DND-41 (cell line): ENCODE data around the gene CD3E.

ENCODE experiments used
- ATAC-seq: fragments of 200-7000 bp; cut with Tn5 transposase; 3 replicates; pipeline ENCODE4 v1.9.1; 2021; ENCODE audit warnings: low read depth; ENCODE audit not compliant: insufficient read depth
- DNase-seq: peaks from one replicate; pipeline ENCODE4 v3.0.0-alpha.2; 2020
- H2AFZ ChIP-seq: 2 replicates; pipeline ENCODE4 v1.6.0; 2012; ENCODE audit warnings: low read depth, low read length
- H3K27ac ChIP-seq: 2 replicates; pipeline ENCODE4 v1.5.1; 2012; ENCODE audit warnings: low read length, inconsistent platforms
- H3K27me3 ChIP-seq: fragments of 200-600 bp; sonication (generic); 2 replicates; pipeline ENCODE4 v1.6.0; 2012; ENCODE audit warnings: low read length, mild to moderate bottlenecking, inconsistent platforms; ENCODE audit not compliant: insufficient read depth, poor library complexity
- H3K36me3 ChIP-seq: 2 replicates; pipeline ENCODE4 v1.5.1; 2012; ENCODE audit warnings: low read length, inconsistent platforms; ENCODE audit not compliant: insufficient read depth
- H3K4me1 ChIP-seq: 2 replicates; pipeline ENCODE4 v1.5.1; 2012; ENCODE audit warnings: mild to moderate bottlenecking, low read length; ENCODE audit not compliant: insufficient read depth
- H3K4me2 ChIP-seq: 2 replicates; pipeline ENCODE4 v1.6.0; 2012; ENCODE audit warnings: mild to moderate bottlenecking, moderate library complexity, low read length, inconsistent platforms; ENCODE audit not compliant: insufficient read depth
- H3K4me3 ChIP-seq, 2 experiments: fragments of 200-600 bp in 1 of 2; shearing (Covaris generic) in 1 of 2; 2 replicates each; pipeline ENCODE4 v1.5.1; 2012 to 2016; ENCODE audit warnings: inconsistent platforms in 2 of 2, low read length in 2 of 2, mild to moderate bottlenecking in 2 of 2, low read depth in 1 of 2, moderate library complexity in 1 of 2
- H3K79me2 ChIP-seq: 2 replicates; pipeline ENCODE4 v1.6.0; 2012; ENCODE audit warnings: low read length, inconsistent platforms; ENCODE audit not compliant: insufficient read depth
- H3K9ac ChIP-seq: 2 replicates; pipeline ENCODE4 v1.6.0; 2012; ENCODE audit warnings: low read depth, mild to moderate bottlenecking, inconsistent platforms, low read length, moderate library complexity
- H3K9me3 ChIP-seq: 2 replicates; pipeline ENCODE4 v1.5.1; 2012; ENCODE audit warnings: low read length, moderate library complexity, mild to moderate bottlenecking, inconsistent platforms; ENCODE audit not compliant: insufficient read depth, severe bottlenecking
- H4K20me1 ChIP-seq: 2 replicates; pipeline ENCODE4 v1.6.0; 2012; ENCODE audit warnings: low read length; ENCODE audit not compliant: insufficient read depth
- EZH2 ChIP-seq: IDR thresholded peaks from 3 replicates; pipeline ENCODE4 v1.6.1; 2012; ENCODE audit warnings: borderline replicate concordance, low read depth, mild to moderate bottlenecking, moderate library complexity, low read length, inconsistent platforms; ENCODE audit not compliant: severe bottlenecking
- TF ChIP-seq, protein P1 (sequence below): IDR thresholded peaks from 2 replicates; pipeline ENCODE4 v1.5.1; 2012; ENCODE audit warnings: borderline replicate concordance, low read length, moderate library complexity, mild to moderate bottlenecking; ENCODE audit not compliant: poor library complexity, severe bottlenecking; ENCODE audit errors: extremely low read depth

The CD3E gene

DNA sequence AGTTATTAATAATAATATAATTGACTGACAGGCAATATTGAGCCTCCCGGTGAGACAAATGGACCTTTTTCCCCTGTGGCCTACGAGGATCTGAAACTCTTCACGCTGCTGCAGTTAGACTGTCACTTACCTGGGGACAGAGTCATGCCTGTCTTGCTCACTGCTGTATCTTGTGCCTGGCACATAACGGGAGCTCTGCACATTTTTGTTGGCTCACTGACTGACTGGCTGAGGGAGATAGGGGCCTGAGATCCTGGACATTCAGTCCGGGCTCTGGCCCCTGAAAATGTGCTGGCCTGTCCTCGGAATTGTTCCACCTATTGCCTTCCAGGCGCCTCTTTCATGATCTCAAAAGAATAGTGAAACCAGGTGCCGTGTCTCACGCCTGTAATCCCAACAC, 38.7 kb downstream of the CD3E start:
- peak; percentile 48 for DNase-seq
- TF ChIP-seq, protein P1, sequence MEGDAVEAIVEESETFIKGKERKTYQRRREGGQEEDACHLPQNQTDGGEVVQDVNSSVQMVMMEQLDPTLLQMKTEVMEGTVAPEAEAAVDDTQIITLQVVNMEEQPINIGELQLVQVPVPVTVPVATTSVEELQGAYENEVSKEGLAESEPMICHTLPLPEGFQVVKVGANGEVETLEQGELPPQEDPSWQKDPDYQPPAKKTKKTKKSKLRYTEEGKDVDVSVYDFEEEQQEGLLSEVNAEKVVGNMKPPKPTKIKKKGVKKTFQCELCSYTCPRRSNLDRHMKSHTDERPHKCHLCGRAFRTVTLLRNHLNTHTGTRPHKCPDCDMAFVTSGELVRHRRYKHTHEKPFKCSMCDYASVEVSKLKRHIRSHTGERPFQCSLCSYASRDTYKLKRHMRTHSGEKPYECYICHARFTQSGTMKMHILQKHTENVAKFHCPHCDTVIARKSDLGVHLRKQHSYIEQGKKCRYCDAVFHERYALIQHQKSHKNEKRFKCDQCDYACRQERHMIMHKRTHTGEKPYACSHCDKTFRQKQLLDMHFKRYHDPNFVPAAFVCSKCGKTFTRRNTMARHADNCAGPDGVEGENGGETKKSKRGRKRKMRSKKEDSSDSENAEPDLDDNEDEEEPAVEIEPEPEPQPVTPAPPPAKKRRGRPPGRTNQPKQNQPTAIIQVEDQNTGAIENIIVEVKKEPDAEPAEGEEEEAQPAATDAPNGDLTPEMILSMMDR = no peak
- TF ChIP-seq EZH2 = no peak
- Histone ChIP-seq H3K4me1 (peaks cover 70% of the 10 kb centered on the region), H4K20me1 (peaks cover 42% of the 10 kb centered on the region), H3K9me3 (no peaks in the 10 kb centered on the region), H3K4me3 (peak overlapping the region; percentile 10 to 79), H3K36me3 (peaks cover 70% of the 10 kb centered on the region), H3K79me2 (peaks cover 100% of the 10 kb centered on the region), H3K9ac (peak overlapping the region; percentile 83), H3K4me2 (peak overlapping the region; percentile 70), H3K27ac (peak overlapping the region; percentile 98), H2AFZ (no peak overlapping the region), H3K27me3 (no peaks in the 10 kb centered on the region)
- ATAC-seq = no peak

DNA sequence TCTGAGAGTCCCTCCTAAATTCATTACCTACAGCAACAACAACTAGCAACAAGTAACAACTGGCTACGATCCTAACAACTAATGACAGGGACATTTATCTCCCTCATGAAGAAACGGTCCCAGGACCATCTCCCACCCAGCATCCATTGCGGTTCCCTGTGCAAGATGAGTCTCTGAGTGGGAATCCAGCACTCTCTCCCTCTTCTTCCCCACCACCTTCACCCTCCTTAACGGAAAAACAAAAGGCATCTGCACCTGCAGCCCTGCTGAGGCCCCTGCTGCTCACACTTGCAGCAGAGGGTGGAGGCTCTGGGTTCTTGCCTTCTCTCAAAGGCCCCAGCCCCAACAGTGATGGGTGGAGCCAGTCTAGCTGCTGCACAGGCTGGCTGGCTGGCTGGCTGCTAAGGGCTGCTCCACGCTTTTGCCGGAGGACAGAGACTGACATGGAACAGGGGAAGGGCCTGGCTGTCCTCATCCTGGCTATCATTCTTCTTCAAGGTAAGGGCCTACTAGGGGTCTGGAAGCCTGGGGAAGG, 39.5 kb downstream of the CD3E start, which contains the start of gene CD3G:
TSS of gene CD3G (plus strand) at position 364 of the 535 bp plus-strand sequence. CDS start at position 444, 80 bp downstream.
- H3K4me1 ChIP-seq = peaks cover 70% of the 10 kb centered on the region
- H2AFZ ChIP-seq = peak within 1 kb of the TSS; percentile 44
- TF ChIP-seq, protein P1 = no peak
- TF ChIP-seq EZH2 = no peak

DNA sequence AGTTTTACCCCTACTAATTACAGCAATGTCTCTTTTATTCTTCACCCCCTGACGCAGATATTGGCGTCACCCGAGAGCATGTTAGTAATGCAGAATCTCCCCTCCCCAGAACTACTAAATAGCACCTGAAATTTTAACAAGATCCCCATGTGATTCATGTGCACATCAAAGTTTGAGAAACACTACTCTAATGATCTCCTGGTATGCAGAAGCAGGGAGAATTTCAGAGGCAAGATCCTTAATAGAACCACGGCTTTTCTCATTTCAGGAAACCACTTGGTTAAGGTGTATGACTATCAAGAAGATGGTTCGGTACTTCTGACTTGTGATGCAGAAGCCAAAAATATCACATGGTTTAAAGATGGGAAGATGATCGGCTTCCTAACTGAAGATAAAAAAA, 44.9 kb downstream of the CD3E start:
- H3K4me1 ChIP-seq = peaks cover 59% of the 10 kb centered on the region
- H3K36me3 ChIP-seq = peaks cover 87% of the 10 kb centered on the region
- peaks cover 64% of the 10 kb centered on the region for H3K79me2 ChIP-seq
- no peak for TF ChIP-seq EZH2
- TF ChIP-seq, protein P1 = no peak
- ATAC-seq (no peak), DNase-seq (no peak)
- H2AFZ ChIP-seq = no peak overlapping the region
- no peaks in the 10 kb centered on the region for H3K27me3 ChIP-seq
- H3K4me3 ChIP-seq = no peak overlapping the region
- H3K27ac ChIP-seq = no peak overlapping the region
- no peaks in the 10 kb centered on the region for H3K9me3 ChIP-seq
- H3K4me2 ChIP-seq = peak overlapping the region; percentile 70; the same call in 1 of the 2 replicates
- H4K20me1 ChIP-seq = peaks cover 21% of the 10 kb centered on the region; the same call in 1 of the 2 replicates
- no peak overlapping the region; the same call in 1 of the 2 replicates for H3K9ac ChIP-seq

More for the DNA sequence above, 39.5 kb downstream of the CD3E start, which contains the start of gene CD3G:
- H4K20me1 ChIP-seq = peaks cover 41% of the 10 kb centered on the region
- no peaks in the 10 kb centered on the region for H3K9me3 ChIP-seq
- H3K4me2 ChIP-seq = peak within 1 kb of the TSS; percentile 70
- ATAC-seq = peak; percentile 77
- DNase-seq = peak; percentile 95
- no peaks in the 10 kb centered on the region for H3K27me3 ChIP-seq
- H3K79me2 ChIP-seq = peaks cover 100% of the 10 kb centered on the region
- H3K9ac ChIP-seq = peak within 1 kb of the TSS; percentile 83
- peak within 1 kb of the TSS; percentile 98 for H3K27ac ChIP-seq
- peaks cover 70% of the 10 kb centered on the region for H3K36me3 ChIP-seq
- H3K4me3 ChIP-seq = peak within 1 kb of the TSS; percentile 65 to 79
